ENCODE data around the gene FBXL7. TPM values are rescaled to one million over a fixed set of nuclear protein-coding genes. Genes with fewer than 3 reads are reported as not detected.

Gene FBXL7
- total RNA-seq, 5 donors from 2014 or later (not counting 1 experiment from before 2014, with no cell fraction given): 0.06 to 0.07 TPM; not detected in 3

DNA sequence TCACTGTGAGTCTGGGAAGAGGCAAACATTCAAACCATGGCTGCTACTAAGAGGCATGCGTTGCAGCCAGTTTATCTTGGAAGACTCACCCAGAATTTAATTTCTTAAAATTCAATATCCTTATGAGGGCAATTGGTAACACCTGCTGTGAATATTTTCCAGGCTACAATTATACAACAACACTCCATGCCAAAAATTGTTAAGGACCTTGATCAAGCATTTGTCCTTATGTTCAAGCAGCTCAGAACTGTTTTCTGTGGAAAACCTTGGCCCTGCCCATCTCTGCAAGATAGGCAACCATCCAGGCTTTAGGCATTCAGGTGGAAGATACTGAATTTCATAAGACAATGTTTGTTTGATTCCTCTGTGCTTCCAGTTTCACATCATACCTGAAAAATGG, 327.8 kb downstream of the FBXL7 start:
- Histone ChIP-seq H3K4me1 (ENCODE audit: control insufficient read depth in 1 of 2, extremely low read depth in 1 of 2, insufficient read depth in 2 of 2, low read length in 2 of 2) (no peaks in the 10 kb centered on the region), H3K4me3 (ENCODE audit: control insufficient read depth in 1 of 2, extremely low read depth in 1 of 2, low read length in 1 of 2) (no peak overlapping the region), H3K36me3 (ENCODE audit: control insufficient read depth in 2 of 2, extremely low read depth in 1 of 2, insufficient read depth in 1 of 2, low read length in 1 of 2) (no peaks in the 10 kb centered on the region), H3K27me3 (replicated peaks in 1 of 2; ENCODE audit: control insufficient read depth in 2 of 2, extremely low read depth in 1 of 2, insufficient read depth in 2 of 2, low read length in 1 of 2) (no peaks in the 10 kb centered on the region), H3K27ac (ENCODE audit: low read length) (no peak overlapping the region), H3K9me3 (no peaks in the 10 kb centered on the region)
- DNase-seq (no peak), ATAC-seq (replicated peaks in 1 of 4) (no peak)
- H3K4me1 Mint-ChIP-seq: no peaks in the 10 kb centered on the region
- H3K4me3 Mint-ChIP-seq: no peak overlapping the region
- ChIA-PET CTCF (no interaction called here), POLR2A (no interaction called here)
- no peaks in the 10 kb centered on the region for H3K36me3 Mint-ChIP-seq
- peaks cover 0 to 8% (median 7%) of the 10 kb centered on the region in 3 donors for H3K9me3 Mint-ChIP-seq
- no peak overlapping the region for H3K27ac Mint-ChIP-seq
- H3K27me3 Mint-ChIP-seq: no peaks in the 10 kb centered on the region
- WGBS (ENCODE audit: insufficient coverage): 70% methylated on average over 1 of the region's 1 CpG

DNA sequence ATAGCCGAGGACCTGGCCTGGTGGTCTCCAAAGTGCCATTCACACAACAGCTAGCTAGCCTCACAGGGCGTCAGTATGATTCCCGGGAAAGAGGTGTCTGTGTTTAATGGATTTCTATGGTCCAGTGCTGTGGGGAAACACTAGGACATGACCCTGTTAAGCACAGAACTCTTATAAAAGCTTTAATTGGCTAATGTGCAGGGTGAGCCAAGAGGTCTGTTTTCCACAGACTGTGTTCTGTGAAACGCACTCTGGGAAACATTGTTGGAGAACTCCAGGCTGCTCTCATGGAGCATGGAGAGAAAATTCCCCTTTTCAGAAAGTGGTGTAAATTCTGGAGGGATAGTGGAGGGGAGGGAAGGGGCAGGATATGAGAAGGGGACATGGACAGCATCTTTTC, 331.4 kb downstream of the FBXL7 start:
- H3K4me1 Mint-ChIP-seq: no peaks in the 10 kb centered on the region
- H3K27me3 ChIP-seq (replicated peaks in 1 of 2; ENCODE audit: control insufficient read depth in 2 of 2, extremely low read depth in 1 of 2, insufficient read depth in 2 of 2, low read length in 1 of 2): no peaks in the 10 kb centered on the region
- no peak for ATAC-seq (replicated peaks in 1 of 4)
- peaks cover 0 to 18% (median 13%) of the 10 kb centered on the region in 3 donors for H3K9me3 Mint-ChIP-seq
- no peaks in the 10 kb centered on the region for H3K36me3 ChIP-seq (ENCODE audit: control insufficient read depth in 2 of 2, extremely low read depth in 1 of 2, insufficient read depth in 1 of 2, low read length in 1 of 2)
- H3K27ac Mint-ChIP-seq: no peak overlapping the region
- no peaks in the 10 kb centered on the region for H3K4me1 ChIP-seq (ENCODE audit: control insufficient read depth in 1 of 2, extremely low read depth in 1 of 2, insufficient read depth in 2 of 2, low read length in 2 of 2)
- no peaks in the 10 kb centered on the region for H3K9me3 ChIP-seq
- no peaks in the 10 kb centered on the region for H3K27me3 Mint-ChIP-seq
- ChIA-PET CTCF (no interaction called here), POLR2A (no interaction called here)
- no peak overlapping the region for H3K27ac ChIP-seq (ENCODE audit: low read length)
- 90% methylated on average over 2 of the region's 4 CpGs for WGBS (ENCODE audit: insufficient coverage)
- no peak overlapping the region for H3K4me3 ChIP-seq (ENCODE audit: control insufficient read depth in 1 of 2, extremely low read depth in 1 of 2, low read length in 1 of 2)
- no peak overlapping the region for H3K4me3 Mint-ChIP-seq
- no peaks in the 10 kb centered on the region for H3K36me3 Mint-ChIP-seq
- no peak for DNase-seq

DNA sequence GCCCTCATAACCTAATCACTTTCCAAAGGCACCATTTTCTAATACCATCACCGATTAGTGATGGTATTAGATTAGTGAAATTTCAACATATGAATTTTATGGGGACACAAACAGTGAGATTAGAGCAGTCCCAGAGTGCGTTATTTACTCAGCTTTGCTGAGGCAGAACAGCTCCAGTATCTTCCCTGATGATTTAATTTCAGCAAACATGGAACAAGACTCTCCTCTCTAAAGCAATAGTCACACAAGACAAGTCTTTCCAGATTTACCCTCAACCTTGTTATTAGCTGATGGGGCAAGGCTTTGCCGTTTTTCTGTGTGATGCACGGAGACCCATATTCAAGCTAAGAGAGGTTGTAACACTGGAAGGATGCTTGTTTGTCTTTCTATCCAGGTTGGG, 333.4 kb downstream of the FBXL7 start:
- Mint-ChIP-seq H3K9me3 (peaks cover 0 to 12% (median 10%) of the 10 kb centered on the region in 3 donors), H3K36me3 (no peaks in the 10 kb centered on the region), H3K4me1 (no peaks in the 10 kb centered on the region), H3K27me3 (no peaks in the 10 kb centered on the region), H3K4me3 (no peak overlapping the region), H3K27ac (no peak overlapping the region)
- ATAC-seq (replicated peaks in 1 of 4) (no peak), DNase-seq (no peak)
- H3K4me3 ChIP-seq (ENCODE audit: control insufficient read depth in 1 of 2, extremely low read depth in 1 of 2, low read length in 1 of 2): no peak overlapping the region
- no peaks in the 10 kb centered on the region for H3K36me3 ChIP-seq (ENCODE audit: control insufficient read depth in 2 of 2, extremely low read depth in 1 of 2, insufficient read depth in 1 of 2, low read length in 1 of 2)
- ChIA-PET POLR2A (no interaction called here), CTCF (no interaction called here)
- H3K9me3 ChIP-seq: no peaks in the 10 kb centered on the region
- no peaks in the 10 kb centered on the region for H3K27me3 ChIP-seq (replicated peaks in 1 of 2; ENCODE audit: control insufficient read depth in 2 of 2, extremely low read depth in 1 of 2, insufficient read depth in 2 of 2, low read length in 1 of 2)
- H3K4me1 ChIP-seq (ENCODE audit: control insufficient read depth in 1 of 2, extremely low read depth in 1 of 2, insufficient read depth in 2 of 2, low read length in 2 of 2): no peaks in the 10 kb centered on the region
- 100% methylated on average over 1 of the region's 4 CpGs for WGBS (ENCODE audit: insufficient coverage)
- H3K27ac ChIP-seq (ENCODE audit: low read length): no peak overlapping the region

DNA sequence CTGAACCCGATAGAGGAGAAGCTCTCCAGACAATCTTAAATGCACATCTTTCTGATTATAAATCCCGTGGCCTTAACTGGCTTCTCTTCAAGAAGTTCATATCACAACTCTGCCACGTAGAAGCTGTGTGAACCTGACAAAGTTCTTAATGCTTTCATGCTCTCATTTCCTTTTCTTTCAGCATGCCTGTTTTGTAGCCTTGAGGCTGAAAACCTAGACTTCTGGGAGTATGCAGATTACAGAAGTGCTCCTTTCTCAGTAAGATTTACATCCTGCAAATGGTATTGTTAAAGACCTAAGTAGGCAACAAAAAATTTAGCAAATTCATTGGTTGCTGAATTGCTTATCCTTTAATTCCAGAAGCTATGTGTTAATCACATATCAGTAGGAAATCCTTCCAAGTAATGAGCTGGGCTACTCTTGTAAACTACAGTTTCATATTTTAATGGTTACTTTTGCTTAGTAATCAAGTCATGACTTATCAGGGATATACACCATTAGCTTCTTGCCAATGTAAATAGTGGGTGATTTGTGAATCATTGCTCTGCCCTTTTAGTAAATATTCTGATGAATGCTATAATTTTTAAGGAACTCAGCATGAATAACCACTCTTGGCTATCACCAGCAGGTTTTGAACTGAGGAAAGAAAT, 334.7 kb downstream of the FBXL7 start:
- no peaks in the 10 kb centered on the region for H3K36me3 Mint-ChIP-seq
- Histone ChIP-seq H3K9me3 (no peaks in the 10 kb centered on the region), H3K27ac (ENCODE audit: low read length) (no peak overlapping the region), H3K36me3 (ENCODE audit: control insufficient read depth in 2 of 2, extremely low read depth in 1 of 2, insufficient read depth in 1 of 2, low read length in 1 of 2) (no peaks in the 10 kb centered on the region), H3K4me1 (ENCODE audit: control insufficient read depth in 1 of 2, extremely low read depth in 1 of 2, insufficient read depth in 2 of 2, low read length in 2 of 2) (no peaks in the 10 kb centered on the region), H3K27me3 (replicated peaks in 1 of 2; ENCODE audit: control insufficient read depth in 2 of 2, extremely low read depth in 1 of 2, insufficient read depth in 2 of 2, low read length in 1 of 2) (no peaks in the 10 kb centered on the region), H3K4me3 (ENCODE audit: control insufficient read depth in 1 of 2, extremely low read depth in 1 of 2, low read length in 1 of 2) (no peak overlapping the region)
- ATAC-seq (replicated peaks in 1 of 4): no peak
- no peak overlapping the region for H3K27ac Mint-ChIP-seq
- DNase-seq: no peak
- H3K4me3 Mint-ChIP-seq: no peak overlapping the region
- ChIA-PET POLR2A (no interaction called here), CTCF (no interaction called here)
- peaks cover 0 to 12% (median 10%) of the 10 kb centered on the region in 3 donors for H3K9me3 Mint-ChIP-seq
- WGBS (ENCODE audit: insufficient coverage): 13% methylated on average over 2 of the region's 3 CpGs
- no peaks in the 10 kb centered on the region for H3K27me3 Mint-ChIP-seq
- no peaks in the 10 kb centered on the region for H3K4me1 Mint-ChIP-seq

DNA sequence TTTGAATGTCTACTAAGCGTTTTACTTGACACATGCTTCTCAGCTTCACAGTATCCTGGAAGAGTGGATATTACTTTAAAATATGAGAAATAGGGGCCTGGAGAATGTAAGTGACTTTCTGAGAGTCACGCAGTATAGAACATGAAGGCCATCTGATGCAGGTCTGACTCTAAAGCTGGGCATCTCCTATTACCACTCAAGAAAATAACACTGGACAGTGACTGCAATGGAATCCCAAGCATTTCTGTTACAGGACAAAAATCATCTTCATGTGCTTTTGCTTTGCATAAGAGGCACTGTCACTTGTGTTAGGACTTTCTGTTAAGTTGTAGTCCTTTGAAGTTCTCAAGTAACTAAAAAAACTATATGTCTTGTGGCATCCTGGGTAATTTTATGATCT, 335.5 kb downstream of the FBXL7 start:
- Mint-ChIP-seq H3K9me3 (peaks cover 0 to 12% (median 12%) of the 10 kb centered on the region in 3 donors), H3K4me3 (no peak overlapping the region), H3K36me3 (no peaks in the 10 kb centered on the region), H3K27ac (no peak overlapping the region), H3K4me1 (no peaks in the 10 kb centered on the region), H3K27me3 (no peaks in the 10 kb centered on the region)
- Histone ChIP-seq H3K27me3 (replicated peaks in 1 of 2; ENCODE audit: control insufficient read depth in 2 of 2, extremely low read depth in 1 of 2, insufficient read depth in 2 of 2, low read length in 1 of 2) (no peaks in the 10 kb centered on the region), H3K36me3 (ENCODE audit: control insufficient read depth in 2 of 2, extremely low read depth in 1 of 2, insufficient read depth in 1 of 2, low read length in 1 of 2) (no peaks in the 10 kb centered on the region), H3K4me3 (ENCODE audit: control insufficient read depth in 1 of 2, extremely low read depth in 1 of 2, low read length in 1 of 2) (no peak overlapping the region), H3K27ac (ENCODE audit: low read length) (no peak overlapping the region), H3K9me3 (no peaks in the 10 kb centered on the region), H3K4me1 (ENCODE audit: control insufficient read depth in 1 of 2, extremely low read depth in 1 of 2, insufficient read depth in 2 of 2, low read length in 2 of 2) (no peaks in the 10 kb centered on the region)
- ChIA-PET POLR2A (no interaction called here), CTCF (no interaction called here)
- WGBS (ENCODE audit: insufficient coverage): no CpG with 5 or more reads among the region's 2 CpGs
- no peak for ATAC-seq (replicated peaks in 1 of 4)
- DNase-seq: no peak

DNA sequence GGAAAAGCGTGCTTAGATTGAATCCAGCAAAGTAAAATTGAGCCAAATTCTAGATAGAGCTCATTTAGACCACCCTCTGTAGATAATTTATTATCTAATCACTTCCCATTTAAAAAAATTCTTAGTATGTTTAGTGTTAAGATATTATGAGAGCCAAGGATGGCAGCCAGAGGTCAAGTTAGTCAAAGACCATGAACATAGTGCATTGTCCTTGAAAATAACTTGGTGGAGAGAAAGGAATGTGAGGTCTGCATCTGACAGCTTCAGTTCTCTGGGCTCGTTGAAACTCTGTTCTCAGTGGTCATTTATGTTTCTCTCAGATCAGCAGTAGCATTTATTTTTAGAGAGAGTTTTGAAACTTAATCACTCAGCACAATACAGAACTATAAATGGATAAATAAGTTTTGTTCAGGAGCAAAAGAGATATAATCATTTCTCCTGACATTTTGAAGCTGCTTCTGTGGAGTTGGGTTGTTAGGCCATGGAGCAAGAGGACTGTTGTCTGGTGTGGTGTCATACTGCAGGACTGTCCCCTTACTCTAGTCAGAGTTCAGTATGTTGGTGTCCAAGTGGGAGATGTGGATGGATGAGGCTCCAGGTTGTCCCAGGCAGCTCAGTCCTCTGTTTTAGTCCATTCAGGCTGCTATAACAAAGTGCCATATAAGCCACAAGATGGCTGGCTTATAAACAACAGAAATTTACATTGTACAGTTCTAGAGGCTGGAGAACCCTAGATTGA, 337.7 kb downstream of the FBXL7 start:
- ChIA-PET POLR2A (no interaction called here), CTCF (interaction anchor here in 1 of 2 donors (0.6 kb wide), 1 partner anchor 14 kb away, joined by 3 read pairs; no protein-coding TSS in a partner anchor)
- Histone ChIP-seq H3K27ac (ENCODE audit: low read length) (no peak overlapping the region), H3K4me1 (ENCODE audit: control insufficient read depth in 1 of 2, extremely low read depth in 1 of 2, insufficient read depth in 2 of 2, low read length in 2 of 2) (no peaks in the 10 kb centered on the region), H3K9me3 (no peaks in the 10 kb centered on the region), H3K27me3 (replicated peaks in 1 of 2; ENCODE audit: control insufficient read depth in 2 of 2, extremely low read depth in 1 of 2, insufficient read depth in 2 of 2, low read length in 1 of 2) (no peaks in the 10 kb centered on the region), H3K4me3 (ENCODE audit: control insufficient read depth in 1 of 2, extremely low read depth in 1 of 2, low read length in 1 of 2) (no peak overlapping the region), H3K36me3 (ENCODE audit: control insufficient read depth in 2 of 2, extremely low read depth in 1 of 2, insufficient read depth in 1 of 2, low read length in 1 of 2) (no peaks in the 10 kb centered on the region)
- no peak for ATAC-seq (replicated peaks in 1 of 4)
- no peaks in the 10 kb centered on the region for H3K4me1 Mint-ChIP-seq
- H3K27ac Mint-ChIP-seq: no peak overlapping the region
- no peak for DNase-seq
- H3K27me3 Mint-ChIP-seq: no peaks in the 10 kb centered on the region
- no peaks in the 10 kb centered on the region for H3K36me3 Mint-ChIP-seq
- peaks cover 0 to 15% (median 12%) of the 10 kb centered on the region in 3 donors for H3K9me3 Mint-ChIP-seq
- WGBS (ENCODE audit: insufficient coverage): no CpG with 5 or more reads among the region's 2 CpGs
- no peak overlapping the region for H3K4me3 Mint-ChIP-seq

All from T-cell (primary cell).